Diencephalon (tissue), 1 donor: ENCODE measurements around the gene ALB. TPM values are rescaled to one million over a fixed set of nuclear protein-coding genes. Genes with fewer than 3 reads are reported as not detected.

Experiments
- total RNA-seq: library from RNA; depleted of rRNA; stranded (reverse); fragments of >200 nt; gene quantifications from one replicate; pipeline ENCODE4 v1.2.3, GENCODE V29; 2014

ALB gene
- total RNA-seq = 0.46 TPM

GRCh38 chr4:73404042-73404441 is at the start of gene ALB:
Gene ALB (plus strand): TSS chr4:73404287. CDS start chr4:73404328, 41 bp downstream.

DNA sequence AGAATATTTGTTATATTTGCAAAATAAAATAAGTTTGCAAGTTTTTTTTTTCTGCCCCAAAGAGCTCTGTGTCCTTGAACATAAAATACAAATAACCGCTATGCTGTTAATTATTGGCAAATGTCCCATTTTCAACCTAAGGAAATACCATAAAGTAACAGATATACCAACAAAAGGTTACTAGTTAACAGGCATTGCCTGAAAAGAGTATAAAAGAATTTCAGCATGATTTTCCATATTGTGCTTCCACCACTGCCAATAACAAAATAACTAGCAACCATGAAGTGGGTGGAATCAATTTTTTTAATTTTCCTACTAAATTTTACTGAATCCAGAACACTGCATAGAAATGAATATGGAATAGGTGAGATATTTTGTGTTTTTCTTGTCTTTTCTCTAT is 31.9 kb downstream of the ALB start, which contains the start of gene AFP:
Gene AFP (plus strand): TSS at position 238 of the 400 bp plus-strand sequence. CDS start 42 bp downstream, at position 280.

Other genes with a start within 250 kb of the ALB start
- 103 TPM for gene ANKRD17, start 145.5 kb upstream of the ALB start, total RNA-seq
- gene AFP, start 31.9 kb downstream of the ALB start, total RNA-seq = not detected
- not detected for gene AFM, start 77.5 kb downstream of the ALB start, total RNA-seq
- 0.23 TPM for gene RASSF6, start 216.1 kb downstream of the ALB start, total RNA-seq